ENCODE data around the gene PDCD6IP.

GRCh38 chr3:33758281-33758680 lies 40.1 kb upstream of the PDCD6IP start:
- TF ChIP-seq, protein P1, sequence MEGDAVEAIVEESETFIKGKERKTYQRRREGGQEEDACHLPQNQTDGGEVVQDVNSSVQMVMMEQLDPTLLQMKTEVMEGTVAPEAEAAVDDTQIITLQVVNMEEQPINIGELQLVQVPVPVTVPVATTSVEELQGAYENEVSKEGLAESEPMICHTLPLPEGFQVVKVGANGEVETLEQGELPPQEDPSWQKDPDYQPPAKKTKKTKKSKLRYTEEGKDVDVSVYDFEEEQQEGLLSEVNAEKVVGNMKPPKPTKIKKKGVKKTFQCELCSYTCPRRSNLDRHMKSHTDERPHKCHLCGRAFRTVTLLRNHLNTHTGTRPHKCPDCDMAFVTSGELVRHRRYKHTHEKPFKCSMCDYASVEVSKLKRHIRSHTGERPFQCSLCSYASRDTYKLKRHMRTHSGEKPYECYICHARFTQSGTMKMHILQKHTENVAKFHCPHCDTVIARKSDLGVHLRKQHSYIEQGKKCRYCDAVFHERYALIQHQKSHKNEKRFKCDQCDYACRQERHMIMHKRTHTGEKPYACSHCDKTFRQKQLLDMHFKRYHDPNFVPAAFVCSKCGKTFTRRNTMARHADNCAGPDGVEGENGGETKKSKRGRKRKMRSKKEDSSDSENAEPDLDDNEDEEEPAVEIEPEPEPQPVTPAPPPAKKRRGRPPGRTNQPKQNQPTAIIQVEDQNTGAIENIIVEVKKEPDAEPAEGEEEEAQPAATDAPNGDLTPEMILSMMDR (conservative IDR thresholded peaks at IDR 0.05; ENCODE audit: low read depth in 2 of 2): no peak
- no peak for TF ChIP-seq REST (IDR thresholded peaks at IDR 0.05; ENCODE audit: unreplicated experiment)
- no peak for TF ChIP-seq POLR2AphosphoS5 (IDR thresholded peaks at IDR 0.05; ENCODE audit: low read depth)
- TF ChIP-seq EZH2 (IDR thresholded peaks at IDR 0.05; ENCODE audit: low read depth, unreplicated experiment): no peak
- TF ChIP-seq EZH2phosphoT487 (IDR thresholded peaks at IDR 0.05; ENCODE audit: unreplicated experiment): no peak
- TF ChIP-seq CREB1 (CRISPR knock-in tag; IDR thresholded peaks at IDR 0.05; ENCODE audit: low read depth): no peak
- no peak for TF ChIP-seq JUNB (IDR thresholded peaks at IDR 0.05; ENCODE audit: unreplicated experiment)
- TF ChIP-seq ETS1 (IDR thresholded peaks at IDR 0.05): no peak
